ENCODE measurements around the gene SPDYE5.
"Not testable (repeated sequence)": the region's sequence is repeated elsewhere in the genome, so short reads cannot be mapped to it uniquely, and the experiment has no call there.

Gene SPDYE5, protein sequence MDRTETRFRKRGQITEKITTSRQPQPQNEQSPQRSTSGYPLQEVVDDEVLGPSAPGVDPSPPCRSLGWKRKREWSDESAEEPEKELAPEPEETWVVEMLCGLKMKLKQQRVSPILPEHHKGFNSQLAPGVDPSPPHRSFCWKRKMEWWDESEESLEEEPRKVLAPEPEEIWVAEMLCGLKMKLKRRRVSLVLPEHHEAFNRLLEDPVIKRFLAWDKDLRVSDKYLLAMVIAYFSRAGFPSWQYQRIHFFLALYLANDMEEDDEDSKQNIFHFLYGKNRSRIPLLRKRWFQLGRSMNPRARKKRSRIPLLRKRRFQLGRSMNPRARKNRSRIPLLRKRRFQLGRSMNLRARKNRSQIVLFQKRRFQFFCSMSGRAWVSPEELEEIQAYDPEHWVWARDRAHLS

DNA sequence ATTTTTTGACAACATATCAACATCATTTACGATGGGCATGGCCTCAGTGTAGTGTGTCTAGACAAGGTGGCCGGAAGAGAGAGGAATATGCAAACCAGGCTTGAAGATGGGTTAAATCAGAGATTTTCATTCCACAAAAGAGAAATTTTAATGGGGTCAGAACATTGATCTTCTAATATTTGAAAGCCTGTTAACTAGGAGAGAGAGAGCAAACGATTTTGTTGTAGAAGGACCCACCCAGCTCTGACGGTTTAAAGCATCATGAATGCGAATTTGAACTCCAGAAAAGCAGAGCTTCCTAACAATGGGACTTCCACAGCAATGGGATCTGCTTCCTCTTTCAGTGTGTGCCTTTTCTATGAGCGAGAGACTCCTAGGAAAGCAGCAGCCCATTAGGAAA, at the start of gene SPDYE5:
Gene SPDYE5, plus strand, starts transcription at position 301 of the 400 bp plus-strand sequence. CDS start 1,728 bp downstream, outside the sequence.
- not testable (repeated sequence) for DNase-seq

DNA sequence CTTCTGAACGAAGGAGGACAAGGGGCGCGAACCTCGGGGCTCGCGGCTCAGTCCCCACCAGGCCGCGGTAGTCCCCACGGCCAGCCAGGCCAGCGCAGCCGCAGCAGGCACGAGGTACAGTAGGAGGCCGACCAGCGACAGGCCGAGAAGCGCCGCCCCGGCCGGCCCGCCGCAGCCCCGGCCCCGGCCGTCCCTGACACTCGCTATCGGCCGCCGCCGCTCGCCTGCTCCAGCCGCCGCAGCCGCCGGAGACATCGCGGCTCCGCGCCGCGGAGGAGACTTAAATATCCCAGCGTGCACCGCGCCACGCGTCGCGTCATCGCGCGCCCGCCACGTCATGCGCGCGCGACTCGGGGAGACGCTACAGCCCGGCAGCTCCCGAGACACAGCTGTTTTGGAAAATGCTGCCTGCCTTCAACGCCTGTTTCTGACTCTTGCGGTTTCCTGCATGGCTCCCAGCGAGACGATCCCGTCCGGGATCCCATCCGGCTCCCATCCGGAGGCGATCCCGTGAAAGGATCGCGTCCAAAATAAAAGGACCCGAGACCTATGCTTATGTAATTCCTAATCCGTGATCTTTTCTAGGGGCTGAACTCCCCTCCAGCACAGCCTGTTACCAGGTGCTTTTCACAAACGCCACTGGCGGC, 49.5 kb upstream of the SPDYE5 start:
- not testable (repeated sequence) for DNase-seq

DNA sequence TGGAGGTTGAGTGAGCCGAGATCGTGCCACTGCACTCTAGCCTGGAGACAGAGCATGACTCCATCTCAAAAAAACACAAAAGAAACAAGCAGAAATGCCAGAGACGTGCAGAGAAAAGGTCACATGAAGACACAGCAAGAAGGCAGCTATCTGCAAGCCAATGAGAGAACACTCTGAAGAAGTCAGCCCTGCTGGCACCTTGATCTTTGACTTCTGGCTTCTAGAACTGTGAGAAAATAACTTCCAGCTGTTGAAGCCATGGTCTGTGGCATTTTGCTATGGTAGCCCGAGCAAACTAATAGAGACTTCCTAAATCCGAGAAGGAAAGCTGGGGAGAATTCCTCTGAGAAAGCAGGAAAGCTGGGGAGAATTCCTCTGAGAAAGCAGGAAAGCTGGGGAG, 42.2 kb upstream of the SPDYE5 start:
- not testable (repeated sequence) for DNase-seq

DNA sequence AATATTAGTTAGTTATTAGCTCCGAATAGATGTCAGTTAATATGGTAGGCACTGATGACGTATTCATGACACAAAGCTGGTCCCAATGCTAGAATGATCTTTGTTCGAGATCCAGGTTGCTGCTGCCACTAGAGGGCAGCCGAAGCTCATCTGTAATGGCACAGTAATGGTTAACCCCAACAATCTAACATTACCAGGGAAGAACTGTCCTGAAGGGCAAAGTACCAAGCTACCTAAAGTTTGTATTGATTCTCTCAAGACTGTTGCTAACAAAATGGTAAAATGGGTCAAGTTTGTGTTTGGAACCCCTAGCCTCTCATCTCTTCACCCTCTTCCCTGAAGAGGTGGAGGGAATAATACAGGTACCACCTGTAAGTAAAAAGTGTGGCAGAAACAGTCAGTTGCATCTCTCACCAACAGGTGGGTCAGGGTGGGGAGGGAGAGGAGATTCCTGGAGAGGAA, 39.6 kb upstream of the SPDYE5 start:
- DNase-seq = not testable (repeated sequence)

DNA sequence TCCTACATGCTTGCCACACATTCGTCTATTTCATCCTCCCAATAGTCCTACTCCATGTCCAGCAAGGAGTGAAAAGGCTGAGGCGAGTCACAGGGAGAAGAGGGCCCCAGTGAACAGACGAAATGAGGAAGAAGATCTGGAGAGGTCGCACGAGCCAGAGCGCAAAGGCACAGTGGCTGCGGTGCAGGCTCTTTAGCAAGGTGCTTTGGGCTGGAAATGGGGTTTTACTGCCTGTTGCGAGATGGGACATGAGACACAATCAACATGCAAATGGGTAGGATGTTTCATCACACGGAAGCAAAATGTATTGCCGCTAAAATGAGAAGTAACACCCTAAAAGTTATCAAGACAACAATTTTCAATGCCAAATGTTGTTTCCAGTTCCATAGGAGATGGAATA, 35.7 kb upstream of the SPDYE5 start:
- DNase-seq = not testable (repeated sequence)

DNA sequence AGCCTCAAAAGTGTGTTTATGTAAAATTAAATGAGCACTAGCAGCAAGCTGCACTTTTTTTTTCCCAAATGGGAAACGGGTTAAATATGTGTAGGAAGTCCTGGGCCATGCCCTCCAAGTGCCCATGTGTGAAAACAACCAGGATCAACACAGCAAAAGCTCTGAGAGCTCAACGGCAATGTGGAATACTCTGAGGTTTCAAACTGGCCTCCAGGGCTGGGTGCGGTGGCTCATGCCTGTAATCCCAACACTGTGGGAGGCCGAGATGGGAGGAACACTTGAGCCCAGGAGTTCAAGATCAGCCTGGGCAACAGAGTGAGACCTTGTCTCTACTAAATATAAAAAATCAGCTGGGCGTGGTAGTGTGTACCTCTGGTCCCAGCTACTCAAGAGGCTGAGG, 34.1 kb upstream of the SPDYE5 start:
- not testable (repeated sequence) for DNase-seq

DNA sequence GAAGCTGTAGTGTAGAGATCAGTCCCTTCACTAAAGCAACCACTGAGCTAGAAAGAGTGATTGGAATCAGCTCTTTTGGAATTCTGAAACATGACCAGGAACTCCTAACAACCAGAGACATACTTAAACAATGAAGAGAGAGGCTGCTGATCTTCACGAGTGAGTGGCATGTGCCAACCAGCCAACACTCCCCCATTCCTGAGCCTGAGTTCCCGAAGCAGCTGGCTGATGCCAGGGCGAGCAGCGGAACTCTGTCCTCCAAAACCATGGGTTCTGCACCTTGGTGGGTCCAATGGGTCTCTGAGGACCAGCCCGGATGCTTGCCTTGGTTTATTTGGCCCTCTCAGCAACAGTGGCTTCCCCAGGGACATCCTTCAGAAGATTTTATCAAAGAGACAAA, 31.6 kb upstream of the SPDYE5 start:
- not testable (repeated sequence) for DNase-seq

DNA sequence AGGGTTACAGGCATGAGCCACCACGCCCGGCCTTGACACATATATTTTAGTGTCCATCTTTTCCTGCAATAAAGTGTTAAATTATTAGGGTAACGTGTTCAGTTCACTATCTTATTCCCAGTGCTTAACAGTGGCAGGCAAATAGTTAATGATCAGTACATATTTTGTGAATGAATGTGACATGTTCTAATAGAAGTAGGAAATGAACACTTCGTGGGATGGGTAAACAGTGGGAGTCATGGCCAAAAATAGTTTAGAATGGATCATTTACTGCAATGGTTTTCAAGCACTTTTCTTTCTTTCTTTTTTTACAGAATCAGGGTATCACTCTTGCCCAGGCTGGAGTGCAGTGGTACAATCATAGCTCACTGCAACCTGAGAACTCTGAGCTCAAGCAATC, 22.0 kb upstream of the SPDYE5 start:
- not testable (repeated sequence) for DNase-seq

DNA sequence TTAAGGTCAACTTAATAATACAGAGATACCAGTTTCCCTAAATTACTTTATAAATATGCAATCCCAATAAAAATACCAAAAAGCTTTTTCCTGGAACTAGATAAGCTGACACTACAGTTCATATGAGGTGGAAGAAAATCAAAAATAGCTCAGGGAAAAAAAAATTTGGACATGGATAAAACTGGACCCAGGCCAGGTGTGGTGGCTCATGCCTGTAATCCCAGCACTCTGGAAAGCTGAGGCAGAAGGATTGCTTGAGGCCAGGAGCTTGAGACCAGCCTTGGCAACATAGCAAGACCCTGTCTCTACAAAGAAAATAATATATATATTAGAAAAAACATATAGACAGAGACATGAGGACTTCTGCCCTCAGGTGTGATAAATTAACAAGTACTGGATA, 14.7 kb upstream of the SPDYE5 start:
- DNase-seq = not testable (repeated sequence)

DNA sequence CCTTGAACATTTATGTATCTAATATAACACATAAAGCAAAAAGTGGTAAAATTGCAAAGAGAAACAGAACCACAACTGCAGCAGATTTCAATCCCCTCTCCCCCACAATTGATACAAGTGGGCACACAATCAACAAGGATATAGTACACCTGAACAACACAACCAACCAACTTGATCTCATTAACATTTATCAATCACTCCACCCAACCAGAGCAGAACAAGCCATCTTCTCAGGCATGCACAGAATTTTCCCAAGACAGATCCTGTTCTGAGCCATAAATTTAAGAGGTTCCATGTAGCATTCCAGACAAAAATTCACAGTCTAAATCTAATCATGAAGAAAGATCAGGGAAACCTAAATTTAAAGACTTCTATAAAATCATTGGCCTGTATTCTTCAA, 11.8 kb upstream of the SPDYE5 start:
- DNase-seq = not testable (repeated sequence)

DNA sequence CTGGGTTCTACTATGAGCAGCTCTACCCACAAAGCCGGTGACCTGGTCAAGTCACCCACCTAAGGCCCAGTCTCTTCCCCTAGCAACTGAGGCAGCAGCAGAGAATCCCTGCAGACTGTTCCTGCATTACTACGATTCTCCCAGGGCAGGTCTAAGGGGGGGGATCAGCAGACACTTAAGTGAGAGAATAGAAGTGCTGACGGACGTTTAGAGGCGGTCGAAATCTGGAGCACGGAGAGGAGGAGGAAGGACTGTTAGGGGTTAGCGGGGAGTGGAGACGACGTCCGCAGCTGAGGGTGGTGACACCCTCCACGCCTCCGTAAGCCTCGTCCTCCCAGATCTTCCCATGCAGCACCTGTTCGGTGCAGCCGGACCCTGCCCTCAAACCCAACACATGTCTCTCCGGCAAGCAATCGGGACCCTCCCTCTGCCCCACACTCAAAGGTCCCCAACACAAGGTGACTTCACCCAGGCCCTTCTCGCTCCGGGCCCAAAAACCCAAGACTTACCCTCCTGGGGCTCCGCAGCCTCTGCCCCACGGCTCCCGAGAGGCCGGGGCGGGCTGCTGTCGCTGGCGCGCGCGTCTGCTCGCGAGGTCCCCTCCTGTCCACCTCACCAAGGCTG, 6.7 kb upstream of the SPDYE5 start:
- not testable (repeated sequence) for DNase-seq

DNA sequence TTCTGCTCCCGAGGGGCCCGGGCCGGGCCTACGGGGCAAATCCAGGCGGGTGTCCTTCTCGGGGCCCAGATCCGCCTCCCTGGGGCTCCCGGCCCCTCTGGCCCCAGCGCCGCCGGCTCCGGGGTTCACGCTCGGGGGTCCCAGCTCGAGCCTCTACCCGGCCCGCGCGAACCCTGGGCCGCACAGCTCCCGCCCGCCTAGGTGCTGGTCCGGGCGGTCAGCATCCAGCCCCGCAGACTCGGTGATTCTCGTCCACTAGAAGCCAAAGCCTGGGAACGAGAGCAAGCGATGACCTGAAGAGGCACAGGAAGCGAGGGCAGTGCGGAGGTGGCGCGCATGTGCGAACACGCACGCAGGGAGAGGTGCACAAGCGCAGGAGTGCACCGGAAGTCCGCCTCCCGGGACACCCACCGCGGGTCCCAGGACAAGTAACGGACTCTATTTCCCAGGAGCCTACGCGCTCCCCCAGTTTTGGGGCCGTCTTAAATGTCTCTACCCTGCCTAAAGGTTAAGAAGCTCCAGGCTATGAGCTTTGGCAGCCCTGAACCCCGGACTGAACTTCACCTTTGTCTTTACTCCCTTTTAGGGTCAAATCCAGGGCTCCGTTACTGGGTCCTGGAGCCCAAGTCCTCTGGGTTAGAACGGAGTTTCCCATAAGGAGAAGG, 6.0 kb upstream of the SPDYE5 start, which contains the start of gene POM121C:
Gene POM121C, minus strand, starts transcription at position 321 of the 665 bp plus-strand sequence. CDS start 44,803 bp downstream, outside the sequence.
- DNase-seq = peak; percentile 87

DNA sequence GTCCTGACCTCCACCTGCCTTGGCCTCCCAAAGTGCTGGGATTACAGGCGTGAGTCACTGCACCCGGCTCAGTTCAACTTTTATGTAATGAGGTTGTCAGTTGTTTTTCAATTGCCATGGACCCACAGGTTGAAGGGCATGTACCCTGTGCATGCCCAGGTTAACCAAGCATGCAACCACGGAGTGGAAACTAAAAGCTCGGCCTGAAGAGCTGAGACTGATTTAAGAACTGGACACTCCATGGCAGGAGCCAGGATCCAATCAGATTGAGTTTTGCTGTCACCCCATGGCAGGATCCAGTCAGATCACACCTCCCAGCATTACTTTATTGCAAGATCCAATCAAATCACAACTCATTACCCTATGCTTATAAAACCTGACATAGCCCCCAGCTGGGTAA, 16.9 kb downstream of the SPDYE5 start:
- not testable (repeated sequence) for DNase-seq

DNA sequence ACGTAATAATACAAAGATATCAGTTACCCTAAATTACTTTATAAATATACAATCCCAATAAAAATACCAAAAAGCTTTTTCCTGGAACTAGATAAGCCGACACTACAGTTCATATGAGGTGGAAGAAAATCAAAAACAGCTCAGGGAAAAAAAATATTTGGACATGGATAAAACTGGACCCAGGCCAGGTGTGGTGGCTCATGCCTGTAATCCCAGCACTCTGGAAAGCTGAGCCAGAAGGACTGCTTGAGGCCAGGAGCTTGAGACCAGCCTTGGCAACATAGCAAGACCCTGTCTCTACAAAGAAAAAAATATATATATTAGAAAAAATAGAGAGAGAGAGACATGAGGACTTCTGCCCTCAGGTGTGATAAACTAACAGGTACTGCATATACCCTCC, 26.7 kb downstream of the SPDYE5 start:
- not testable (repeated sequence) for DNase-seq

DNA sequence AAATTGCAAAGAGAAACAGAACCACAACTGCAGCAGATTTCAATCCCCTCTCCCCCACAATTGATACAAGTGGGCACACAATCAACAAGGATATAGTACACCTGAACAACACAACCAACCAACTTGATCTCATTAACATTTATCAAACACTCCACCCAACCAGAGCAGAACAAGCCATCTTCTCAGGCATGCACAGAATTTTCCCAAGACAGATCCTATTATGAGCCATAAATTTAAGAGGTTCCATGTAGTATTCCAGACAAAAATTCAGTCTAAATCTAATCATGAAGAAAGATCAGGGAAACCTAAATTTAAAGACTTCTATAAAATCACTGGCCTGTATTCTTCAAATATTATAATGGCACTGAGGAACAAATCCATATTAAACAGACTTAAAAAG, 29.6 kb downstream of the SPDYE5 start:
- DNase-seq = not testable (repeated sequence)

DNA sequence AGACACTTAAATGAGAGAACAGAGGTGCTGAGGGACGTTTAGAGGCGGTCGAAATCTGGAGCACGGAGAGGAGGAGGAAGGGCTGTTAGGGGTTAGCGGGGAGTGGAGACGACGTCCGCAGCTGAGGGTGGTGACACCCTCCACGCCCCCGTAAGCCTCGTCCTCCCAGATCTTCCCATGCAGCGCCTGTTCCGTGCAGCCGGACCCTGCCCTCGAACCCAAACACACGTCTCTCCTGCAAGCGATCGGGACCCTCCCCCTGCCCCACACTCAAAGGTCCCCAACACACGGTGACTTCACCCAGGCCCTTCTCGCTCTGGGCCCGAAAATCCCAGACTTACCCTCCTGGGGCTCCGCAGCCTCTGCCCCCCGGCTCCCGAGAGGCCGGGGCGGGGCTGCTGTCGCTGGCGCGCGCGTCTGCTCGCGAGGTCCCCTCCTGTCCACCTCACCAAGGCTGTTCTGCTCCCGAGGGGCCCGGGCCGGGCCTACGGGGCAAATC, 35.2 kb downstream of the SPDYE5 start:
- DNase-seq = not testable (repeated sequence)

DNA sequence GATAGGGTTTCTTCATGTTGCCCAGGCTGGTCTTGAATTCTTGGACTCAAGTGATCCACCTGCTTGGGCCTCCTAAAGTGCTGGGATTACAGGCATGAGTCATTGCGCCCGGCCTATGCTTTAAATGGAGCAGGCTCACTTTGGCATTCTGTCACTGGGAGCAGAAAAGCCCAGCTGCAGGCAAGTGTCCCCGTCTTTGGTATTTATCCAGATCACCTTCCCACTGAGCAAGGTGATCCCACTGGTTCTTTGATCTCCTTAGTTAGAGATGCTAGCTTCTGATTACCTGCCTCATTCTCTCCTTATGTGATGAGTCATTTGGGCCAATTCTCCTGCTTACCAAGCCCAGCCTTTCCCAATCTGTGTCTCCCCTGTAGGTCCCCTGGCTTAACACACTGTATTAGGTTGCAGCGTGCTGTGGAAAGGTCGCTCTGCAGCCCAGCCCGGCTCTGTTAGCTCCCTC, 39.3 kb downstream of the SPDYE5 start:
- no peak for DNase-seq

DNA sequence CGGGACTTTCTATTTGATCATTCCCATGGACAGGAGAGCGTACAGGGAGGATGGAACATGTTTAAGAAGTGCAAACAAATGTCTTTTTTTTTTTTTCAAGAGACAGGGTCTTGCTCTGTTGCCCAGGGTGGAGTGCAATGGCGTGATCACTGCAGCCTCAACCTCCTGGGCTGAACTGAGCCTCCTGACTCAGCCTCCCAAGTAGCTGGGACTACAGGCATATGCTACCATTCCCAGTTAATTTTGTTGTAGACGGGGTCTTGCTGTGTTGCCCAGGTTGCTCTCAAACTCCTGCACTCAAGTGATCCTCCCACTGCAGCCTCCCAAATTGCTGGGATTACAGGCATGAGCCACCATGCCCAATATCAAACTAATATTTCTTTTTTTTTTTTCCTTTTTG, 40.5 kb downstream of the SPDYE5 start:
- no peak for DNase-seq

DNA sequence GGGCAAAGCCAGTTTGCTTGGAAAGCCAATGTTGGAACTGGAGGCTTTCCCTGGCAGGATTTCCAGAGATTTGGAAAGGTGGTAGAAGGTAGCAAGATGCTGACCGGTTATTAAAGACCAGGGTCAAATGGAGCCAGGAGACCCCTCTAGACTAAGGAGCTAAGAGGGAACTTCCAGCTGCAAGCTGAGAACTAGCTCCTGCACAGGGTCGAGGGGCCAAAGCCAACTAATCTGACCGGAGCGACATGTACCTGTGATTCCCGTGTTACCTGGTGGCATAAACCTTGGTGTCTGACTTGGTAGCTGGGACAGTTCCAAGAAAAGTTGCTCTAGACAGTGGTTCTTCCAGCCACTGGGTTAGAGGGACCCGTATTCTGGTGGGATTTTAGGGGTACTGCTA, 41.8 kb downstream of the SPDYE5 start:
- no peak for DNase-seq

DNA sequence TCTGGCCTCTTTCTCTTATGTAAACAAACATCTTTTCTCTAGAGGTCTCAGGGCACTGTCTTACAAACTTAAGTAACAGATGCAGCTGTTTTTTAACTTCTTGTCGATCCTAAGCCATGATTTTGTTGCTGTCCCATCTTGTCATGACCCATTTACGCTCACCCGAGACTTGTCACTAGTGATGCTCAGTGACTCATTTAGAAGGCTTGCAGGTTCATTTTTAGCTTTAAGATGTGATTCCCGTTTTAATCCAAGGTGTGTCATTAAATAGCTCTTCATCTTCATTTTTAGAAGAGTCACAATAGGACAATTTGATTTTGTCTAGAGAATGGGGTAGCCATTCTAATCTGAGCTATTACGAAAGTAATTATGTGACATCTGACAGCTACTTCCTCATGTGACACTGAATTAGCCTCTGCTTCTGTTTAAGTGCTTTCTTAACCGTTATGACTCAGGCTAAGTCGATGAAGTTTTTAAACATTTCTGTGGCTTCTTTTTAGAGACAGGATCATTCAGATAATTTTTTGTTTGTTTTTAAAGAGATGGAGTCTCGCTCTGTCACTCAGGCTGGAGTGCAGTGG, 42.7 kb downstream of the SPDYE5 start:
- DNase-seq = no peak

DNA sequence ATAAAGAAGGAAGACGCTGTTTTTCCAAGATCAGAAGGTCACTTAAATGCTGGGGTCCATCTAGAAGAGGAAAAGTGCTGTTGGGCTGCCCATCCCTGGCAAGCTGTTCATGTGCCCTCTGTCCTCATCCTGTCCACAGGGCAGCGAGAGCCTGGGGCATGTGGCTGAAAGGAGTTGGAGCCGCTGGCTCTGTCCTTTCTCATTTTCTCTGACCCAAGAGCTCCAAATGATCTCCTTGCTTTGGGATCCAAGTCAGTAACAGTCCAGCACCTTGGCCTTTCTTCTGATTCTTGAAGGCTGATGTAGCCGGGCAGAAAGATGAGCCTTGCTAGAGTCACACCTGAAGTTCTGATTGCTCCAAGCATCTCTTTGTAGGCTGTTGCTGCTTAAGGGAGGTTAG, 44.4 kb downstream of the SPDYE5 start:
- DNase-seq = no peak

DNA sequence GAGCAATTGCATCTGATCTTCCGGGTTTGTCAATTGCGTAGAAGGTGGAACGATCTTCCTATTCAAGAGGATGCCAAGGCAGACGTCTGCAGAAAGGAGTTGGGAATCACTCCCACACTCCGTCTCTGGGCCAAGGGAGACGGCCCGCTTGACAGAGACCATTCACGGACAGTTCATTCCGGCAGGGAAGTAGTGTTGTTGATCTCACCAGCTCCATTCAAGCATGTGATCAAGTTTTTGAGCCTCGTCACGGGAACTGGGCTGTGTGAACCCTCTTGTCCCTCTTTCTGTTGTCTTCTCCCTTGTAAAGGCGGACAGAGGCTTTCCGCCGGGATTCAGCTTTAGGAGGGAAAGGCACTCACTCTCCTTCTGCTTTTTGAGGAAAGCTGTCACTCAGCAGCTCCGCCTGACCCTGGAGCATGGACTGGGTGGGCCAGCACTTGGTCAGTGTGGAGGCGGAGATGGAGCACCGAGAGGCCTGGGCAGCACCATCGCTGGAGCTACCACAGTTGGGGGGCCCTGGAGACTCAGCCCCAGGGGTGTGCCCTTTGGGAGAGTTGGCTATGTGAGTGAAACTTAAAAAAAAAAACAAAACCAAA, 44.9 kb downstream of the SPDYE5 start:
- no peak for DNase-seq

Measured in DMS 273 treated with DMSO at 0.1 percent for 48 hours (cell line).